Renal cortex interstitium (tissue), 3 donors: ENCODE measurements around the gene TPD52L3. TPM values are rescaled to one million over a fixed set of nuclear protein-coding genes. Genes with fewer than 3 reads are reported as not detected.

Source experiments
- polyA plus RNA-seq, 3 donors: library from polyadenylated mRNA; unstranded; fragments of 120-200 nt; gene quantifications; one replicate each; pipeline ENCODE4 v1.2.1, GENCODE V29; 2013; ENCODE audit not compliant: insufficient read length in 3 of 3

TPD52L3 gene
- polyA plus RNA-seq, 3 donors, result not detected

Other genes starting within 250 kb of the TPD52L3 start
- 10 to 100 TPM in 1 of 3 donors, 1 to 10 TPM in 2; 6.4 to 10.4 (median 7.6) TPM for gene IL33, start 112.6 kb upstream of the TPD52L3 start, polyA plus RNA-seq
- gene UHRF2, start 84.8 kb downstream of the TPD52L3 start, polyA plus RNA-seq, result 10 to 100 TPM; 59.3 to 80.7 (median 77.8) TPM